ENCODE results near the gene GSE1. TPM values are rescaled to one million over a fixed set of nuclear protein-coding genes. Genes with fewer than 3 reads are reported as not detected.

The GSE1 gene
- total and polyA plus RNA-seq, 2 experiments from 2014 or later = 32.4 to 135 TPM

DNA sequence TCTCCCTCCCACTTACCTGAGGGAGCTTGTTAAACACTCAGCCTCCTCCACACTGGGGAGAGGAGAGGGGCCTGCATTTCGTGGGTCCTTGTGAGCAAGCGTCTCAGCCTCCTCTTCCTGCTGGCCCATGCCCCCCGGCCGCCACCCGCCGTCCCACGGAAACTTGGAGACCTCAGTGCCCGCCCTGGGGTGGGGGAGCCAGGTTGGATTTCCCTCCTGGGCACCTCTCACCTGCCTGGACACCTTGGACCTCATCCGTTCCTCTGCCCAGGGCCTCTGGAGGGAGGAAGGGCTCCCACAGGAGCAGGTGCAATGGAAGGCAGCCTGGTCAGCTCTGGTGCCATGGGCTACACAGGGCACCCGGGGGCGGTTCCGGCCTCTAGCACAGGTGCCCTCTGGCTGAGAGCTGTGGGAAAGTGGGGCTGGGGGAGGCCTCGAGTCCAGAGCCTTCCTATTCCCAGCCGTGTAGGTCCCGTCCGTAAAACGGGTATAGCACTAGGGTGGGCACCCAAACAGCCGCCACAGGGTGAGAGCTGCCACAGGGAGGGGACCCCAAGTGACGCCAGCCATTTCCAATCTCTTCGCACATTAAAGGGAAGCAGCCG is 11.0 kb downstream of the GSE1 start:
- H3K27me3 Mint-ChIP-seq (ENCODE audit: insufficient read depth, low read depth, poor library complexity) = peaks cover 23% of the 10 kb centered on the region
- Histone ChIP-seq H3K36me3 (ENCODE audit: insufficient read depth) (no peaks in the 10 kb centered on the region), H3K79me2 (replicated peaks; ENCODE audit: insufficient read depth) (peaks cover 100% of the 10 kb centered on the region), H3K27ac (ENCODE audit: low read depth) (no peak overlapping the region), H3K9me2 (ENCODE audit: insufficient read depth) (no peaks in the 10 kb centered on the region), H2AFZ (no peak overlapping the region), H3K4me2 (no peak overlapping the region), H3F3A (replicated peaks; ENCODE audit: low read depth) (peaks cover 13% of the 10 kb centered on the region; the same call in 1 of the 2 replicates), H3K4me1 (ENCODE audit: insufficient read depth) (peaks cover 17% of the 10 kb centered on the region; the same call in 1 of the 2 replicates), H3K27me3 (ENCODE audit: insufficient read depth) (no peaks in the 10 kb centered on the region), H3K4me3 (no peak overlapping the region), H4K20me1 (replicated peaks; ENCODE audit: insufficient read depth) (peaks cover 82% of the 10 kb centered on the region)
- H3K4me1 Mint-ChIP-seq = peaks cover 73% of the 10 kb centered on the region
- H3K27ac Mint-ChIP-seq = no peak overlapping the region
- no peak for ATAC-seq
- DNase-seq (ENCODE audit: low spot score) = no peak
- no peak overlapping the region for H3K4me3 Mint-ChIP-seq
- H3K9me3 Mint-ChIP-seq = peaks cover 6% of the 10 kb centered on the region; the same call in 2 of the 3 replicates
- H3K36me3 Mint-ChIP-seq (ENCODE audit: low read depth) = peaks cover 22% of the 10 kb centered on the region
- TF ChIP-seq, protein P1, sequence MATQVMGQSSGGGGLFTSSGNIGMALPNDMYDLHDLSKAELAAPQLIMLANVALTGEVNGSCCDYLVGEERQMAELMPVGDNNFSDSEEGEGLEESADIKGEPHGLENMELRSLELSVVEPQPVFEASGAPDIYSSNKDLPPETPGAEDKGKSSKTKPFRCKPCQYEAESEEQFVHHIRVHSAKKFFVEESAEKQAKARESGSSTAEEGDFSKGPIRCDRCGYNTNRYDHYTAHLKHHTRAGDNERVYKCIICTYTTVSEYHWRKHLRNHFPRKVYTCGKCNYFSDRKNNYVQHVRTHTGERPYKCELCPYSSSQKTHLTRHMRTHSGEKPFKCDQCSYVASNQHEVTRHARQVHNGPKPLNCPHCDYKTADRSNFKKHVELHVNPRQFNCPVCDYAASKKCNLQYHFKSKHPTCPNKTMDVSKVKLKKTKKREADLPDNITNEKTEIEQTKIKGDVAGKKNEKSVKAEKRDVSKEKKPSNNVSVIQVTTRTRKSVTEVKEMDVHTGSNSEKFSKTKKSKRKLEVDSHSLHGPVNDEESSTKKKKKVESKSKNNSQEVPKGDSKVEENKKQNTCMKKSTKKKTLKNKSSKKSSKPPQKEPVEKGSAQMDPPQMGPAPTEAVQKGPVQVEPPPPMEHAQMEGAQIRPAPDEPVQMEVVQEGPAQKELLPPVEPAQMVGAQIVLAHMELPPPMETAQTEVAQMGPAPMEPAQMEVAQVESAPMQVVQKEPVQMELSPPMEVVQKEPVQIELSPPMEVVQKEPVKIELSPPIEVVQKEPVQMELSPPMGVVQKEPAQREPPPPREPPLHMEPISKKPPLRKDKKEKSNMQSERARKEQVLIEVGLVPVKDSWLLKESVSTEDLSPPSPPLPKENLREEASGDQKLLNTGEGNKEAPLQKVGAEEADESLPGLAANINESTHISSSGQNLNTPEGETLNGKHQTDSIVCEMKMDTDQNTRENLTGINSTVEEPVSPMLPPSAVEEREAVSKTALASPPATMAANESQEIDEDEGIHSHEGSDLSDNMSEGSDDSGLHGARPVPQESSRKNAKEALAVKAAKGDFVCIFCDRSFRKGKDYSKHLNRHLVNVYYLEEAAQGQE (IDR thresholded peaks at IDR 0.05; ENCODE audit: unreplicated experiment) = no peak
- no peak for TF ChIP-seq POLR2AphosphoS5 (IDR thresholded peaks at IDR 0.05; ENCODE audit: low read depth)
- TF ChIP-seq, protein P2, sequence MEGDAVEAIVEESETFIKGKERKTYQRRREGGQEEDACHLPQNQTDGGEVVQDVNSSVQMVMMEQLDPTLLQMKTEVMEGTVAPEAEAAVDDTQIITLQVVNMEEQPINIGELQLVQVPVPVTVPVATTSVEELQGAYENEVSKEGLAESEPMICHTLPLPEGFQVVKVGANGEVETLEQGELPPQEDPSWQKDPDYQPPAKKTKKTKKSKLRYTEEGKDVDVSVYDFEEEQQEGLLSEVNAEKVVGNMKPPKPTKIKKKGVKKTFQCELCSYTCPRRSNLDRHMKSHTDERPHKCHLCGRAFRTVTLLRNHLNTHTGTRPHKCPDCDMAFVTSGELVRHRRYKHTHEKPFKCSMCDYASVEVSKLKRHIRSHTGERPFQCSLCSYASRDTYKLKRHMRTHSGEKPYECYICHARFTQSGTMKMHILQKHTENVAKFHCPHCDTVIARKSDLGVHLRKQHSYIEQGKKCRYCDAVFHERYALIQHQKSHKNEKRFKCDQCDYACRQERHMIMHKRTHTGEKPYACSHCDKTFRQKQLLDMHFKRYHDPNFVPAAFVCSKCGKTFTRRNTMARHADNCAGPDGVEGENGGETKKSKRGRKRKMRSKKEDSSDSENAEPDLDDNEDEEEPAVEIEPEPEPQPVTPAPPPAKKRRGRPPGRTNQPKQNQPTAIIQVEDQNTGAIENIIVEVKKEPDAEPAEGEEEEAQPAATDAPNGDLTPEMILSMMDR (conservative IDR thresholded peaks at IDR 0.05; ENCODE audit: low read depth in 2 of 2) = no peak
- TF ChIP-seq, protein P3, sequence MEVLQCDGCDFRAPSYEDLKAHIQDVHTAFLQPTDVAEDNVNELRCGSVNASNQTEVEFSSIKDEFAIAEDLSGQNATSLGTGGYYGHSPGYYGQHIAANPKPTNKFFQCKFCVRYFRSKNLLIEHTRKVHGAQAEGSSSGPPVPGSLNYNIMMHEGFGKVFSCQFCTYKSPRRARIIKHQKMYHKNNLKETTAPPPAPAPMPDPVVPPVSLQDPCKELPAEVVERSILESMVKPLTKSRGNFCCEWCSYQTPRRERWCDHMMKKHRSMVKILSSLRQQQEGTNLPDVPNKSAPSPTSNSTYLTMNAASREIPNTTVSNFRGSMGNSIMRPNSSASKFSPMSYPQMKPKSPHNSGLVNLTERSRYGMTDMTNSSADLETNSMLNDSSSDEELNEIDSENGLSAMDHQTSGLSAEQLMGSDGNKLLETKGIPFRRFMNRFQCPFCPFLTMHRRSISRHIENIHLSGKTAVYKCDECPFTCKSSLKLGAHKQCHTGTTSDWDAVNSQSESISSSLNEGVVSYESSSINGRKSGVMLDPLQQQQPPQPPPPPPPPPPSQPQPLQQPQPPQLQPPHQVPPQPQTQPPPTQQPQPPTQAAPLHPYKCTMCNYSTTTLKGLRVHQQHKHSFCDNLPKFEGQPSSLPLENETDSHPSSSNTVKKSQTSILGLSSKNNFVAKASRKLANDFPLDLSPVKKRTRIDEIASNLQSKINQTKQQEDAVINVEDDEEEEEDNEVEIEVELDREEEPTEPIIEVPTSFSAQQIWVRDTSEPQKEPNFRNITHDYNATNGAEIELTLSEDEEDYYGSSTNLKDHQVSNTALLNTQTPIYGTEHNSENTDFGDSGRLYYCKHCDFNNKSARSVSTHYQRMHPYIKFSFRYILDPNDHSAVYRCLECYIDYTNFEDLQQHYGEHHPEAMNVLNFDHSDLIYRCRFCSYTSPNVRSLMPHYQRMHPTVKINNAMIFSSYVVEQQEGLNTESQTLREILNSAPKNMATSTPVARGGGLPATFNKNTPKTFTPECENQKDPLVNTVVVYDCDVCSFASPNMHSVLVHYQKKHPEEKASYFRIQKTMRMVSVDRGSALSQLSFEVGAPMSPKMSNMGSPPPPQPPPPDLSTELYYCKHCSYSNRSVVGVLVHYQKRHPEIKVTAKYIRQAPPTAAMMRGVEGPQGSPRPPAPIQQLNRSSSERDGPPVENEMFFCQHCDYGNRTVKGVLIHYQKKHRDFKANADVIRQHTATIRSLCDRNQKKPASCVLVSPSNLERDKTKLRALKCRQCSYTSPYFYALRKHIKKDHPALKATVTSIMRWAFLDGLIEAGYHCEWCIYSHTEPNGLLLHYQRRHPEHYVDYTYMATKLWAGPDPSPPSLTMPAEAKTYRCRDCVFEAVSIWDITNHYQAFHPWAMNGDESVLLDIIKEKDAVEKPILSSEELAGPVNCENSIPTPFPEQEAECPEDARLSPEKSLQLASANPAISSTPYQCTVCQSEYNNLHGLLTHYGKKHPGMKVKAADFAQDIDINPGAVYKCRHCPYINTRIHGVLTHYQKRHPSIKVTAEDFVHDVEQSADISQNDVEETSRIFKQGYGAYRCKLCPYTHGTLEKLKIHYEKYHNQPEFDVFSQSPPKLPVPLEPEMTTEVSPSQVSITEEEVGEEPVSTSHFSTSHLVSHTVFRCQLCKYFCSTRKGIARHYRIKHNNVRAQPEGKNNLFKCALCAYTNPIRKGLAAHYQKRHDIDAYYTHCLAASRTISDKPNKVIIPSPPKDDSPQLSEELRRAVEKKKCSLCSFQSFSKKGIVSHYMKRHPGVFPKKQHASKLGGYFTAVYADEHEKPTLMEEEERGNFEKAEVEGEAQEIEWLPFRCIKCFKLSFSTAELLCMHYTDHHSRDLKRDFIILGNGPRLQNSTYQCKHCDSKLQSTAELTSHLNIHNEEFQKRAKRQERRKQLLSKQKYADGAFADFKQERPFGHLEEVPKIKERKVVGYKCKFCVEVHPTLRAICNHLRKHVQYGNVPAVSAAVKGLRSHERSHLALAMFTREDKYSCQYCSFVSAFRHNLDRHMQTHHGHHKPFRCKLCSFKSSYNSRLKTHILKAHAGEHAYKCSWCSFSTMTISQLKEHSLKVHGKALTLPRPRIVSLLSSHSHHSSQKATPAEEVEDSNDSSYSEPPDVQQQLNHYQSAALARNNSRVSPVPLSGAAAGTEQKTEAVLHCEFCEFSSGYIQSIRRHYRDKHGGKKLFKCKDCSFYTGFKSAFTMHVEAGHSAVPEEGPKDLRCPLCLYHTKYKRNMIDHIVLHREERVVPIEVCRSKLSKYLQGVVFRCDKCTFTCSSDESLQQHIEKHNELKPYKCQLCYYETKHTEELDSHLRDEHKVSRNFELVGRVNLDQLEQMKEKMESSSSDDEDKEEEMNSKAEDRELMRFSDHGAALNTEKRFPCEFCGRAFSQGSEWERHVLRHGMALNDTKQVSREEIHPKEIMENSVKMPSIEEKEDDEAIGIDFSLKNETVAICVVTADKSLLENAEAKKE (CRISPR knock-in tag; IDR thresholded peaks at IDR 0.05) = no peak
- TF ChIP-seq EZH2 (IDR thresholded peaks at IDR 0.05; ENCODE audit: low read depth, unreplicated experiment) = no peak
- no peak for TF ChIP-seq NANOG (IDR thresholded peaks at IDR 0.05; ENCODE audit: borderline replicate concordance)
- TF ChIP-seq, protein P4, sequence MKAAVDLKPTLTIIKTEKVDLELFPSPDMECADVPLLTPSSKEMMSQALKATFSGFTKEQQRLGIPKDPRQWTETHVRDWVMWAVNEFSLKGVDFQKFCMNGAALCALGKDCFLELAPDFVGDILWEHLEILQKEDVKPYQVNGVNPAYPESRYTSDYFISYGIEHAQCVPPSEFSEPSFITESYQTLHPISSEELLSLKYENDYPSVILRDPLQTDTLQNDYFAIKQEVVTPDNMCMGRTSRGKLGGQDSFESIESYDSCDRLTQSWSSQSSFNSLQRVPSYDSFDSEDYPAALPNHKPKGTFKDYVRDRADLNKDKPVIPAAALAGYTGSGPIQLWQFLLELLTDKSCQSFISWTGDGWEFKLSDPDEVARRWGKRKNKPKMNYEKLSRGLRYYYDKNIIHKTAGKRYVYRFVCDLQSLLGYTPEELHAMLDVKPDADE (IDR thresholded peaks at IDR 0.05) = no peak
- no peak for TF ChIP-seq JUNB (IDR thresholded peaks at IDR 0.05; ENCODE audit: unreplicated experiment)
- no peak for TF ChIP-seq STAT1 (IDR thresholded peaks at IDR 0.05; ENCODE audit: unreplicated experiment)
- no peak for TF ChIP-seq EZH2phosphoT487 (IDR thresholded peaks at IDR 0.05; ENCODE audit: unreplicated experiment)
- TF ChIP-seq CREB1 (CRISPR knock-in tag; IDR thresholded peaks at IDR 0.05; ENCODE audit: low read depth) = no peak
